SKM-1 treated with dmso at 0.1 percent for 144 hours (cell line): ENCODE results near the gene BHLHA15.

ENCODE experiments used
- DNase-seq: peaks from one replicate; lab custom pipeline; 2025; ENCODE audit not compliant: unreplicated experiment; lab: John Stamatoyannopoulos, UW

The BHLHA15 gene

DNA sequence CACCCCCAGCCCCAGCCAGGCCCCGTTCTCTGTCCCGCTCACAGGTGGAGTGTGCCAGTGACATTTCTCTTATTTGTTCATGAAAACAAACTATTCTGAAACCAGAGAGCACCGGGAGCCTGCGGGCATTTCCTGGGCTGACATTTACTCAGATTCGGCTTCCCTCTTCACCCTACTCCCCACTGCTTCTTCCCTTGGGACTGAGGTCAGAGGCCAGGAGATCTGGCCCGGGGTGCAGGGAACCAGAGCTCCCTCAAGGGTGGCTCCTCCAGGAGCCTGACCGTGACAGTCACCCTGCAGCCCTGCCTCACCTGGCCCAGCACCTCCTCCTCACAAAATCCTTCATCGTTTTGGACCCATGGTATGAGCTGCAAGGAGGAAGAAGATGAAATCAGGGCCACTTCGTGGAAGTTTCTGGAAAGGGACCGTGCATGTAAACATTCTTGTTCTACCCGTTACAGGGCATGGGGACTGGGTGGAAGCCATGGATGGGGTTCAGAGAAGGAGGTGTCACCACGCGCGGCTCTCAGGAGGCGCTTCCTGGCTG, 12.2 kb downstream of the BHLHA15 start:
- no peak for DNase-seq

GRCh38 chr7:98223898-98224700, 12.9 kb downstream of the BHLHA15 start:
- DNase-seq, result no peak

DNA sequence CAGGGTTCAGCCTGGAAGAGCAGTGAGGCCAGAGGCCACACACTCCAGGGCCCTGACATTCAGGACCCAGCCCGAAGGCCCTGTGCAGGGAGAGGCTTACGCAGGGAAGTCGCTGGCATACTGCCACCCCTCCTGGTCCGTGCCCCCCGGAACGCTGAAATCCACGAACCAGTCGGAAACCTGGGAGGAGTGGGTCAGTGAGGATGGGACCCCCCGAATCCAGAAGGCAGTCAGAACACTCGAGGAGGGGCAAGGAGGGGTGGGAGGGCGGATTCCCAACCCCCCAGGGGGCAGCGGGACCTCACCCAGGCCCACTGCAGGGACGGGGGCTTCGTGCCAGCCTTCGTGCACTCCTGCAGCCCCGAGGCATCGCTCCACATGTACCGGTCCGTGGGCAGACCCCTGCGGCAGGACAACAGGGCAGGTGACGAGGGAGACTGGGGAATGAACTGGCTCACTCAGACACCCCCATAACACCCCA, 13.5 kb downstream of the BHLHA15 start:
- no peak for DNase-seq

DNA sequence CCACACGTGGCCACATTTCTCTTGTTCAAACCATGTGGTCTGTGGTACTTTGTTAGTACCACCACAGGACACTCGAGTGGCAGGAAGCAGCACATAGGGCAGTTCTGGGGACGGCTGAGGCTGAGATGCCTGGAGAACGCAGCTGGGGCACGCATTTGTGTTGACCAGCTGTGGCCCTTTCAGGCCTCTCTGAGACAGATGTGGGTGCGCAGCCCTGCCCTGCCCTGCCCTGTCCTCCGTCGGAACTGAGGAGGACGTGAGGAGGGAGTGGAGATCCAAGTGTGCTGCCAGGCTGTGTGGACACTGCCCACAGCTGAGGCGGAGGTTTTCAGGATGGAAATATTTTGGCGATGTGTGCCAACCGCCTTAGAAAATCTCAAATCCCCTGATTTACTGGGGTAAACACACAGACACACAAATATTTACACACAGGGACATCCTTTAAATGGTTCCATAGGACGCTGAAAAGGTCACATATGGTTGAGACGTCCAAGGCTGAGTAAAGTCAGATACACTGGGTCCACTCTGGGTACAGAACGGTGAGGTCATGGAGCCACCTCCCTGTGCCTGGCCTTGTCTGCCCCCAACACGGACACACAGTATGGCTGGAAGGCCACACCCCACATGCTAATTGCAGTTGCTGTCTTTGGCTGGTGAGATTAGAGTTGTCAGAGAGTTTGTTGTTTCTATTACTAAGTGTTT, 14.8 kb downstream of the BHLHA15 start:
- DNase-seq, result no peak

- DNase-seq, result no peak
Measured at GRCh38 chr7:98227939-98228338, 16.7 kb downstream of the BHLHA15 start.

DNA sequence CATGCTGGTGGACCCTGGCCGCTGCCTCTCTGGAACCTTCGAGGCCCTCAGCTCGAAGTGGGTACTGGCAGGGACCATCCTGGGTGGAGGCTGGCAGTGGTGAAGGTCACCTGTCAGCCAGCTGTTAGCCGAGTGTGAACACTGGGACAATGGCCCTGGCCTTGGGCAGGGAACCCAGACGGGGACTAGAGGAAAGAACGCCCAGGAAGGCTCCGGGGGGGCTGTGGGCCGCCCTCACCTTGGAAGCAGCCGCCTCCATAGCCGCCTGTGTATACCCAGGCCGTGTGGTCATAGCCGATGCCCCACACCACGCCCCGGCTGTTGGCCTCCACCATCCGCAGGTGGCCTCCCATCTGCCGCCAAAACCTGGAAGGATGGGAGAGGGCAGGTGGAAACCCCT, 17.6 kb downstream of the BHLHA15 start:
- no peak for DNase-seq

DNA sequence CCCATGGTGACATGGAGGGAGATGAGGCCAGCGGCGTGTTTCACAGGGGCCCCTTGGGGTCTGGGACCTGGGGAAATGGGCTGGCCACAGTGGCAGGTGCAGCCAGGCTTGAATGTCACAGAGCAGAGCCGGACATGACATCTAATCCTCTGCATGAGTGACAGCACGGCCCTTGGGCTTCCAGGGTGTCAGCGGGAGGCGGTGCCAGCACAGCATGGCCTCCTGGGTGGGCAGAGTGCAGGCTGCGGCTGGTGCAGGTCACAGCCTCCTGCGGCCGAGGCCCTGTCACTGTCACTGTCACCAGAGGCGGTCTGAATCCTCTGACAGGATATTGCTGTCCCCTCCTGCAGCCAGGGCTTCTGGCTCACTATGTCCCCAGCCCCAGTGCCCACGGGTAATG, 18.2 kb downstream of the BHLHA15 start:
- DNase-seq, result no peak

GRCh38 chr7:98229991-98230745, 18.9 kb downstream of the BHLHA15 start:
- no peak for DNase-seq

- no peak for DNase-seq
Measured at GRCh38 chr7:98230746-98231471, 19.7 kb downstream of the BHLHA15 start.

GRCh38 chr7:98231493-98232262, 20.4 kb downstream of the BHLHA15 start:
- no peak for DNase-seq

GRCh38 chr7:98232263-98232585, 21.0 kb downstream of the BHLHA15 start:
- DNase-seq, result no peak

GRCh38 chr7:98232799-98233198, 21.6 kb downstream of the BHLHA15 start:
- no peak for DNase-seq

DNA sequence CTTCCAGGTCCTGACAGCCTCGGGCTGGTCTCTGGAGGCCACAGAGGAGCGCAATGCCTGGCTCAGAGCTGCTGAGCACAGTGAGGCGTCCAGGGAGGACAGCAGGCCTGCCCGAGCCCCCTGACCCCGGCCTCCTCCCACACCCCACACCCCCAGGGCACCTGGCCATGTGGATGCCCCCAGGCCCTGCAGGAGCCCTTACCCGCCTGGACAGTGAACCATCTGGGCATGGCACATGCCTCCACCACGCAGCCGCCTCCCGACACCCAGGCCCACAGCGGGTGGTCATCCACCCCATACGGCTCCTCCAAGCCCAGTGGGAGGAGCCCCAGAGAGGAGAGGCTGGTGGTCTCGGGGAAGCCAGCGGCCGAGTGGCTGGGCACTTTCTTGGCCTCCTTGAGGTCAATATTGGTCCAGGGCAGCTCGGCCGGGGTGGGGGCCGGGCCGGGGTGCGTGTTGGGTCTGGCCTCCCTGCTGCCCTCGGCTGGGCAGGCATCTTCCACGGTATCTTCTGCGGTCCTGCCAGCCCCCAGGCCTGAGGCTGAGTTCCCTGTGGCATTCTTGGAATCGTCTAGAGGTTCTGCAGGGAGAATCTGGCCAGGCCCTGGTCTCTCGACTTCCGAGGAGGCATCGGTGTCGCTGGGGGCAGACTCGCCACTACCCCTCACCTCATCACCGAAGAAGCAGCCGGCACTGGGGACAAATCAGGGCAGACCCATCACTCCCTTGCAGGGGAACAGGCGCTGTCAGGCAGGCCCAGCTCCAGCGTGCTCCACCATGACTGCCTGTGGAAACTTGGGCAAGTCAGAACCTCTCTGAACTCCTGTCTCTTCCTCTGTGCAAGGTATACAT, 22.2 kb downstream of the BHLHA15 start:
- no peak for DNase-seq

DNA sequence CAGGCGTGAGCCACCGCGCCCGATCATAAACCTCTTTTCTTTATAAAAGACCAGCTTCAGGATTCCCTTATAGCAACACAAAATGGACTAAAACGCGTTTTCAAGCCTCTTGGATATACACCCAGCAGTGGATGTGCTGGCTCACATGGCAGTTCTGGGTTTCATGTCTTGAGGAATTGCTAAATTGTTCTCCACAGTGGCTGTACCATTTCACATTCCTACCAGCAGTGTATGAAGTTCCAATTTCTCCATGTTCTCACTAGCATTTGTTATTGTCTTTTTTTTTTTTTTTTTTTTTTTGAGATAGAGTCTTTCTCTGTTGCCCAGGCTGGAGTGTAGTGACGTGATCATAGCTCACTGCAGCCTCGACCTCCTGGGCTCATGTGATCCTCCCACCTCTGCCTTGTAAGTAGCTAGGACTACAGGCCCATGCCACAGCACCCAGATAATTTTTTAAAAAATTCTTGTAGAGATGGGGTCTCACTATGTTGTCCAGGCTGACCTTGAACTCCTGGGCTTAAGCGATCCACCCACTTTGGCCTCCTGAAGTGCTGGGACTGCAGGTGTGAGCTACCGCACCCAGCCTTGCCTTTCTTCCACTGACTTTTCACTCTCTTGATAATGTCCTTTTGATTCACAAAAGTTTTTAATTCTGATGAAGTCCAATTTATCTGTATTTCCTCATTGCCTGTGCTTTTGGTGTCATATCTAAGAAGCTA, 23.3 kb downstream of the BHLHA15 start:
- DNase-seq, result no peak

DNA sequence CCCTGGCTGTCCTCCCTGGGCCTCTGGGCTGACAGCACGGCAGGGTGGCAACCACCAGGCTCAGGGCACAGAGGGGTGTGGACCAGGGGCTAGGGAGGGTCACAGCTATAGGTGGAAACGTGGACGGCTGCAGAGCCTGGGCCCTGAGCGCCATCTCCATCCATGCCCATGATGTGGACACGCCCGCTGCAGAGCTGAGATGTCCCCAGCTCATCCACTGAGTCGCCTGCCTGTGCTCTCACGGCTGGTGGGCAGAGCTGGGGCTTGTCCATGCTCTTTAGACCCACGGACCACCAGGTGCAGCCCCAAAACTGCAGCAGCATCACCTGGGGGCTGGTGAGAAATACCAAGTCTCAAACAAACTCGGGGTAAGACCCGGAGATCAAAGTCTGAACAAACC, 24.7 kb downstream of the BHLHA15 start:
- DNase-seq, result no peak

- no peak for DNase-seq
Measured at GRCh38 chr7:98236355-98237185, 25.3 kb downstream of the BHLHA15 start.

DNA sequence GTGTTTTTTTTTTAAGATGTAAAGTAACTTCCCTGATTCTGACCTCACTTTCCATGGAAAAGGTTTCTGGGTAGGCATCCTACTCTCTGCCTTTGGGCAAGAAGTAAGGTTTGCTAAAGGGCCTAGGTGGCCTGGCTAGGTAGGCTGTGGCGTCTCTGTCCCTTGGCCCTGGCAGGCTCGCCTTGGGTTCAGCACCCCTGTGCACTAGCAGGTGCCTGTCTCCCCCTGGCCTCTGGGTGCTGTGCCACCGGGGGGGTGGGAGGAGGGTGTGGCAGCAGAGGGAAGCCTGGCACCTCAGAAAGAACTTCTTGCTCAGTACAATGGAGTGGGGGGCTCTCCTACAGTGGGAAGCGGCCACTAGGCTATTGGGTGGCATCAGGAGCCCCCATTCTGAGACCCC, 26.8 kb downstream of the BHLHA15 start:
- no peak for DNase-seq

DNA sequence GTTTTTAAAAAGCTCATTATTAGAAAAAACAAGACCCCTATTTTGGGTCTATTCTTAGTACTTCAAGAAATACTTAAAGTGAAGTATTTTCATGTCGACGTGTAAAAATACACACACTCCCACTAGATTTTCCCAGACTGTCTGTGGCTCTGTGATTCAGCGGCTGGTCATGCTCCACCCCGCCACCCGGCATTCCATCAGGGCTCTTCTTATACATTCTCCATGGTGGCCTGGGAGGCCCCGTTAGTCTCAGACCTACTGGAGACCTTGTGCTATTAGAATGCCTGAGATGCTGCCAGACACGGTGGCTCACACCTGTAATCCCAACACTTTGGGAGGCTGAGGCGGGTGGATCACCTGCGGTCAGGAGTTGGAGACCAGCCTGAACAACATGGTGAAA, 27.7 kb downstream of the BHLHA15 start:
- no peak for DNase-seq
